Measurements from ENCODE around the gene ESRRA.
A peak's percentile ranks its signal among the peaks of the same experiment; 100 is the strongest.

GRCh38 chr11:64358907-64359711, 53.8 kb downstream of the ESRRA start, which contains the start of gene RPS6KA4:
- TF ChIP-seq, protein P1, sequence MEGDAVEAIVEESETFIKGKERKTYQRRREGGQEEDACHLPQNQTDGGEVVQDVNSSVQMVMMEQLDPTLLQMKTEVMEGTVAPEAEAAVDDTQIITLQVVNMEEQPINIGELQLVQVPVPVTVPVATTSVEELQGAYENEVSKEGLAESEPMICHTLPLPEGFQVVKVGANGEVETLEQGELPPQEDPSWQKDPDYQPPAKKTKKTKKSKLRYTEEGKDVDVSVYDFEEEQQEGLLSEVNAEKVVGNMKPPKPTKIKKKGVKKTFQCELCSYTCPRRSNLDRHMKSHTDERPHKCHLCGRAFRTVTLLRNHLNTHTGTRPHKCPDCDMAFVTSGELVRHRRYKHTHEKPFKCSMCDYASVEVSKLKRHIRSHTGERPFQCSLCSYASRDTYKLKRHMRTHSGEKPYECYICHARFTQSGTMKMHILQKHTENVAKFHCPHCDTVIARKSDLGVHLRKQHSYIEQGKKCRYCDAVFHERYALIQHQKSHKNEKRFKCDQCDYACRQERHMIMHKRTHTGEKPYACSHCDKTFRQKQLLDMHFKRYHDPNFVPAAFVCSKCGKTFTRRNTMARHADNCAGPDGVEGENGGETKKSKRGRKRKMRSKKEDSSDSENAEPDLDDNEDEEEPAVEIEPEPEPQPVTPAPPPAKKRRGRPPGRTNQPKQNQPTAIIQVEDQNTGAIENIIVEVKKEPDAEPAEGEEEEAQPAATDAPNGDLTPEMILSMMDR (IDR thresholded peaks at IDR 0.05) = peak in 1 of 3 donors; percentile 28
- peak; percentile 15 for TF ChIP-seq POLR2A (IDR thresholded peaks at IDR 0.05)
